ENCODE measurements around the gene KATNAL2. TPM values are rescaled to one million over a fixed set of nuclear protein-coding genes. Genes with fewer than 3 reads are reported as not detected.

Gene KATNAL2
- total and polyA plus RNA-seq, 10 of the 15 experiments (the other 5 are each of a cell fraction or from before 2014, with no cell fraction given): 0.20 to 2.4 (median 1.7) TPM

- no peaks in the 10 kb centered on the region; a peak in 1 of 4 replicates for H3K36me3 ChIP-seq (ENCODE audit: control insufficient read depth in 2 of 2, insufficient read depth in 2 of 2, low read length in 1 of 2)
- H3K79me2 ChIP-seq (ENCODE audit: control insufficient read depth, insufficient read depth, low read length): no peaks in the 10 kb centered on the region; the same call in 1 of the 2 replicates
- no peaks in the 10 kb centered on the region for H3K9me3 ChIP-seq (replicated peaks; ENCODE audit: control insufficient read depth, insufficient read depth, low read length)
- no peak overlapping the region for H3K27ac ChIP-seq (ENCODE audit: control insufficient read depth, insufficient read depth)
- ChIA-PET POLR2A (no interaction called here), CTCF (no interaction called here), SMC1A (ENCODE audit: uncharacterized antibody, unreplicated experiment) (no interaction called here), RAD21 (ENCODE audit: unreplicated experiment) (no interaction called here)
- H3K27me3 ChIP-seq (replicated peaks in 1 of 2; ENCODE audit: control insufficient read depth in 2 of 2, insufficient read depth in 2 of 2, low read length in 1 of 2): no peaks in the 10 kb centered on the region
- H4K20me1 ChIP-seq (ENCODE audit: control insufficient read depth, insufficient read depth): no peaks in the 10 kb centered on the region
- H3K4me2 ChIP-seq (ENCODE audit: control insufficient read depth, insufficient read depth): no peak overlapping the region
- DNase-seq (ENCODE audit: low read depth, low spot score): no peak
- intact Hi-C loops (cut with micrococcal nuclease; ENCODE audit: unreplicated experiment) (no loop called here), in situ Hi-C loops (cut with MboI) (no loop called here)
- H3K9ac ChIP-seq (ENCODE audit: control insufficient read depth, insufficient read depth, low read length): no peak overlapping the region
- FAIRE-seq: no peak
- TF ChIP-seq JUNB (IDR thresholded peaks at IDR 0.05) (no peak), CBFB (IDR thresholded peaks at IDR 0.05; ENCODE audit: low read depth) (no peak), HCFC1 (IDR thresholded peaks at IDR 0.05; ENCODE audit: low read length) (no peak), POLR2A (IDR thresholded peaks at IDR 0.05; ENCODE audit: low read depth, low read length) (no peak)
- no peak overlapping the region for H3K4me3 ChIP-seq
- H3K4me1 ChIP-seq (ENCODE audit: control insufficient read depth, insufficient read depth, low read length): no peaks in the 10 kb centered on the region
- ATAC-seq: no peak
- no peak overlapping the region for H2AFZ ChIP-seq (ENCODE audit: control insufficient read depth, low read depth, low read length)
- BruUV-seq (replicated peaks): no TSS peak
Measured at GRCh38 chr18:47141289-47141688, 223.9 kb downstream of the KATNAL2 start.

- no peak overlapping the region for H3K4me3 ChIP-seq
- in situ Hi-C loops (cut with MboI): no loop called here
- BruUV-seq (replicated peaks): no TSS peak
- no peak overlapping the region for H2AFZ ChIP-seq (ENCODE audit: control insufficient read depth, low read depth, low read length)
- no peaks in the 10 kb centered on the region for H3K27me3 ChIP-seq (replicated peaks in 1 of 2; ENCODE audit: control insufficient read depth in 2 of 2, insufficient read depth in 2 of 2, low read length in 1 of 2)
- peaks cover 1% of the 10 kb centered on the region; the same call in 1 of the 2 replicates for H3K79me2 ChIP-seq (ENCODE audit: control insufficient read depth, insufficient read depth, low read length)
- H3K4me2 ChIP-seq (ENCODE audit: control insufficient read depth, insufficient read depth): no peak overlapping the region
- SMC1A ChIA-PET (ENCODE audit: uncharacterized antibody, unreplicated experiment): no interaction called here
- POLR2A ChIA-PET: no interaction called here
- H3K27ac ChIP-seq (ENCODE audit: control insufficient read depth, insufficient read depth): no peak overlapping the region
- intact Hi-C loops (cut with micrococcal nuclease; ENCODE audit: unreplicated experiment): no loop called here
- no peak for ATAC-seq
- 93% methylated on average over 5 of the region's 5 CpGs for WGBS (ENCODE audit: insufficient coverage, insufficient replicate concordance, low lambda C conversion rate, missing lambda C conversion rate)
- TF ChIP-seq JUNB (IDR thresholded peaks at IDR 0.05) (no peak), GABPA (IDR thresholded peaks at IDR 0.05; ENCODE audit: low read depth) (no peak), ZNF384 (IDR thresholded peaks at IDR 0.05; ENCODE audit: borderline replicate concordance, low read depth, low read length) (no peak), CBX5 (IDR thresholded peaks at IDR 0.05; ENCODE audit: low read depth) (no peak), STAT1 (conservative IDR thresholded peaks at IDR 0.05) (no peak), EED (IDR thresholded peaks at IDR 0.05; ENCODE audit: low read depth) (no peak), CREM (IDR thresholded peaks at IDR 0.05; ENCODE audit: low read depth) (no peak), ZNF687 (IDR thresholded peaks at IDR 0.05) (no peak)
- no peaks in the 10 kb centered on the region for H3K4me1 ChIP-seq (ENCODE audit: control insufficient read depth, insufficient read depth, low read length)
- no peak for DNase-seq (ENCODE audit: low read depth, low spot score)
- RAD21 ChIA-PET (ENCODE audit: unreplicated experiment): no interaction called here
- no peaks in the 10 kb centered on the region for H3K36me3 ChIP-seq (ENCODE audit: control insufficient read depth in 2 of 2, insufficient read depth in 2 of 2, low read length in 1 of 2)
- CTCF ChIA-PET: interaction anchor here (1.0 kb wide), 1 partner anchor 42 kb away, joined by 3 read pairs; no protein-coding TSS in a partner anchor
- no peaks in the 10 kb centered on the region for H4K20me1 ChIP-seq (ENCODE audit: control insufficient read depth, insufficient read depth)
- H3K9me3 ChIP-seq (replicated peaks; ENCODE audit: control insufficient read depth, insufficient read depth, low read length): no peaks in the 10 kb centered on the region
- H3K9ac ChIP-seq (ENCODE audit: control insufficient read depth, insufficient read depth, low read length): no peak overlapping the region
- FAIRE-seq: no peak
Measured at GRCh38 chr18:47143153-47143552, 225.8 kb downstream of the KATNAL2 start.
